ENCODE results near the gene GYG1.

GYG1 gene

GRCh38 chr3:148990236-148990635 lies 1.1 kb upstream of the GYG1 start:
- DNase-seq: peak; percentile 73

GRCh38 chr3:148992027-148992634 lies 791 bp downstream of the GYG1 start:
- peak; percentile 47 for DNase-seq

GRCh38 chr3:148992635-148993255 lies 1.4 kb downstream of the GYG1 start:
- no peak for DNase-seq

GRCh38 chr3:148997623-148998022 lies 6.3 kb downstream of the GYG1 start:
- DNase-seq: no peak

GRCh38 chr3:148998297-148998696 lies 7.0 kb downstream of the GYG1 start:
- no peak for DNase-seq

- peak; percentile 40 for DNase-seq
These were observed 7.5 kb downstream of the GYG1 start for GRCh38 chr3:148998715-148999423.

GRCh38 chr3:148999806-149000205 lies 8.5 kb downstream of the GYG1 start:
- no peak for DNase-seq

- DNase-seq: no peak
These were observed 8.9 kb downstream of the GYG1 start for GRCh38 chr3:149000206-149000745.

- DNase-seq: no peak
These were observed 10.4 kb downstream of the GYG1 start for GRCh38 chr3:149001727-149002126.

- peak; percentile 70 for DNase-seq
These were observed 12.4 kb downstream of the GYG1 start for GRCh38 chr3:149003653-149004305.

- no peak for DNase-seq
These were observed 13.3 kb downstream of the GYG1 start for GRCh38 chr3:149004622-149005021.

- no peak for DNase-seq
These were observed 14.1 kb downstream of the GYG1 start for GRCh38 chr3:149005416-149005815.

- no peak for DNase-seq
These were observed 16.4 kb downstream of the GYG1 start for GRCh38 chr3:149007567-149008257.

- DNase-seq: peak; percentile 73
These were observed 18.4 kb downstream of the GYG1 start for GRCh38 chr3:149009732-149010131.

- DNase-seq: no peak
These were observed 19.2 kb downstream of the GYG1 start for GRCh38 chr3:149010504-149010951.

GRCh38 chr3:149010966-149011365 lies 19.6 kb downstream of the GYG1 start:
- DNase-seq: no peak

- no peak for DNase-seq
These were observed 20.3 kb downstream of the GYG1 start for GRCh38 chr3:149011676-149012075.

GRCh38 chr3:149013726-149014125 lies 22.4 kb downstream of the GYG1 start:
- DNase-seq: no peak

GRCh38 chr3:149015393-149015792 lies 24.1 kb downstream of the GYG1 start:
- DNase-seq: no peak

- DNase-seq: no peak
These were observed 24.9 kb downstream of the GYG1 start for GRCh38 chr3:149016242-149016641.

- DNase-seq: no peak
These were observed 25.6 kb downstream of the GYG1 start for GRCh38 chr3:149016669-149017541.

- DNase-seq: no peak
These were observed 26.9 kb downstream of the GYG1 start for GRCh38 chr3:149018247-149018646.
